Measurements from ENCODE around the gene PLXDC1.

- TF ChIP-seq CTCF (IDR thresholded peaks at IDR 0.05) (no peak), POLR2A (IDR thresholded peaks at IDR 0.05) (no peak)
Observed at GRCh38 chr17:39015546-39015935, 135.9 kb downstream of the PLXDC1 start.
